HepG2 (cell line): ENCODE data around the gene NPHS1. TPM values are rescaled to one million over a fixed set of nuclear protein-coding genes. Genes with fewer than 3 reads are reported as not detected.

Source experiments
- ASH2L ChIP-seq: fragments of 300-600, 200-600 bp; sonication (generic); IDR thresholded peaks from 2 replicates; pipeline ENCODE4 v1.7.0; 2017; ENCODE audit warnings: low read depth, mild to moderate bottlenecking, moderate library complexity, mixed read lengths, low read length; ENCODE audit not compliant: insufficient read length
- FUBP1 ChIP-seq: sonication (generic); formaldehyde crosslinking; IDR thresholded peaks from 2 replicates; pipeline ENCODE4 v1.5.1; 2020; ENCODE audit warnings: missing genetic modification reagents, mild to moderate bottlenecking, borderline replicate concordance
- GATAD1 ChIP-seq: IDR thresholded peaks from 2 replicates; pipeline ENCODE4 v1.6.1; 2016; ENCODE audit warnings: missing genetic modification reagents, missing compliant biosample characterization
- HDAC1 ChIP-seq: sonication (generic); formaldehyde crosslinking; IDR thresholded peaks from 2 replicates; pipeline ENCODE4 v1.5.1; 2020; ENCODE audit warnings: mild to moderate bottlenecking, missing genetic modification reagents
- KDM5A ChIP-seq: fragments of 200-600 bp; sonication (generic); IDR thresholded peaks from 2 replicates; pipeline ENCODE4 v1.7.0; 2018; ENCODE audit warnings: antibody characterized with exemption, mild to moderate bottlenecking, low read length, borderline replicate concordance
- SCMH1 ChIP-seq: sonication (generic); formaldehyde crosslinking; IDR thresholded peaks from 2 replicates; pipeline ENCODE4 v1.9.0; 2021; ENCODE audit warnings: missing genetic modification reagents, mild to moderate bottlenecking, borderline replicate concordance
- SOX5 ChIP-seq: IDR thresholded peaks from 2 replicates; pipeline ENCODE4 v1.6.1; 2016; ENCODE audit warnings: borderline replicate concordance
- STAT6 ChIP-seq: sonication (generic); formaldehyde crosslinking; IDR thresholded peaks from 2 replicates; pipeline ENCODE4 v1.4.0; 2020; ENCODE audit warnings: missing genetic modification reagents, mild to moderate bottlenecking, borderline replicate concordance
- TAF15 ChIP-seq: fragments of 200-400 bp; formaldehyde crosslinking; IDR thresholded peaks from one replicate; pipeline ENCODE4 v1.6.1; 2018; ENCODE audit warnings: mild to moderate bottlenecking, low read depth, low read length; ENCODE audit not compliant: poor library complexity, severe bottlenecking
- ZBTB20 ChIP-seq: sonication (generic); formaldehyde crosslinking; IDR thresholded peaks from 2 replicates; pipeline ENCODE4 v1.8.1; 2023; ENCODE audit warnings: missing genetic modification reagents, low read depth, mild to moderate bottlenecking, borderline replicate concordance
- ZFP37 ChIP-seq: sonication (generic); formaldehyde crosslinking; IDR thresholded peaks from 2 replicates; pipeline ENCODE4 v1.4.0; 2020; ENCODE audit warnings: missing genetic modification reagents, borderline replicate concordance
- ZMYM4 ChIP-seq: sonication (generic); formaldehyde crosslinking; IDR thresholded peaks from 2 replicates; pipeline ENCODE4 v1.8.1; 2023; ENCODE audit warnings: mild to moderate bottlenecking, missing genetic modification reagents
- ZNF136 ChIP-seq: sonication (generic); formaldehyde crosslinking; IDR thresholded peaks from 2 replicates; pipeline ENCODE4 v1.8.1; 2022; ENCODE audit warnings: low read depth, mild to moderate bottlenecking, moderate library complexity, missing genetic modification reagents
- ZNF251 ChIP-seq: sonication (generic); formaldehyde crosslinking; IDR thresholded peaks from 2 replicates; pipeline ENCODE4 v1.9.0; 2021; ENCODE audit warnings: mild to moderate bottlenecking, missing genetic modification reagents
- ZNF275 ChIP-seq: sonication (generic); formaldehyde crosslinking; IDR thresholded peaks from 2 replicates; pipeline ENCODE4 v1.8.0; 2022; ENCODE audit warnings: missing genetic modification reagents, mild to moderate bottlenecking, inconsistent platforms, borderline replicate concordance
- ZNF775 ChIP-seq: sonication (generic); formaldehyde crosslinking; IDR thresholded peaks from 2 replicates; pipeline ENCODE4 v1.4.0; 2020; ENCODE audit warnings: missing genetic modification reagents, mild to moderate bottlenecking, moderate library complexity, borderline replicate concordance
- polyA plus RNA-seq, 8 experiments: library from polyadenylated mRNA; depleted of rRNA in 3 of 8; stranded (reverse) in 7 of 8; unstranded in 1 of 8; fragments of >200 nt; fragmentation: Illumina TruSeq in 4 of 8; extraction: Trizol in 4 of 8; gene quantifications; 2 replicates each; pipeline versions ENCODE4 v1.2.1 to v1.2.3, GENCODE V29; 2011 to 2016; ENCODE audit warnings: low read depth in 4 of 8, missing spikeins in 1 of 8, mixed read lengths in 1 of 8; ENCODE audit not compliant: insufficient read depth in 1 of 8
- total RNA-seq, 5 experiments: library from RNA; depleted of rRNA; stranded (reverse); fragments of >200 nt; fragmentation: Illumina TruSeq; extraction: Trizol; gene quantifications; 2 replicates each; pipeline ENCODE4 v1.2.3, GENCODE V29; 2016; ENCODE audit warnings: low read depth in 1 of 5
- TF ChIP-seq, protein P1 (sequence below): sonication (generic); formaldehyde crosslinking; IDR thresholded peaks from 2 replicates; pipeline ENCODE4 v1.4.0; 2020; ENCODE audit warnings: mild to moderate bottlenecking, missing genetic modification reagents, borderline replicate concordance

NPHS1 gene
- total and polyA plus RNA-seq, 2 of the 13 experiments (the other 11 are each of a cell fraction or from before 2014, with no cell fraction given), result not detected

DNA sequence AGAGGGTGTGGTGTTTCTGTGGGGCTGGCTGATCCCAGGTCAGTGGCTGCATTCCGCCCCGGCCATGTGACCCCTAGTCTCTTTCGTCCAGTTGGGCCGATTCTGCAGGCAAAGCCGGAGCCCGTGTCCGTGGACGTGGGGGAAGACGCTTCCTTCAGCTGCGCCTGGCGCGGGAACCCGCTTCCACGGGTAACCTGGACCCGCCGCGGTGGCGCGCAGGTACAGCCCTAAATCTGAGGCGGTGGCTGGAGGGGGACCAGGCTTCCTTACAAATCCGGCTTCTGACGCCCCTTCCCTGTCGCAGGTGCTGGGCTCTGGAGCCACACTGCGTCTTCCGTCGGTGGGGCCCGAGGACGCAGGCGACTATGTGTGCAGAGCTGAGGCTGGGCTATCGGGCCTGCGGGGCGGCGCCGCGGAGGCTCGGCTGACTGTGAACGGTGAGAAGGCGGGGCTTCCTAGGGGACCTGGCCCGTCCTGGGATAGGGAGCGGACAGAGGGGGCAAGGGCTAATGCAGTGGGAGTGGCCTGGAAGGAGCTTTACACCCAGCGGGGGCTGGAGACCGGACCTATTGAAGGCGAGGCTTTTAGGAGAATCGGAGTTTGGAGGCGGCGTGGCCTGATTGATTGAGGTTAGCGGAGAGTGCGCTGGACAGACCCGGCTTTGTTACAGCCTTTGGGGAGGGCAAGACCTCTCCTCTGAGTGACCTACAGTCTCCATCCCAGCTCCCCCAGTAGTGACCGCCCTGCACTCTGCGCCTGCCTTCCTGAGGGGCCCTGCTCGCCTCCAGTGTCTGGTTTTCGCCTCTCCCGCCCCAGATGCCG lies 8.7 kb upstream of the NPHS1 start (continued):
- TF ChIP-seq TAF15 (no peak), ZNF251 (CRISPR knock-in tag) (no peak), HDAC1 (CRISPR knock-in tag) (no peak), SCMH1 (CRISPR knock-in tag) (no peak), ASH2L (no peak), ZMYM4 (no peak; the same call in 1 of the 2 replicates), FUBP1 (CRISPR knock-in tag) (no peak), KDM5A (no peak), STAT6 (CRISPR knock-in tag) (no peak), ZBTB20 (0 out of 2 replicates have a peak, but pooled peaks have one; percentile 27), ZNF136 (CRISPR knock-in tag) (no peak), SOX5 (no peak), ZNF275 (no peak), GATAD1 (CRISPR knock-in tag) (no peak), ZFP37 (CRISPR knock-in tag) (no peak), ZNF775 (no peak)
- TF ChIP-seq, protein P1, sequence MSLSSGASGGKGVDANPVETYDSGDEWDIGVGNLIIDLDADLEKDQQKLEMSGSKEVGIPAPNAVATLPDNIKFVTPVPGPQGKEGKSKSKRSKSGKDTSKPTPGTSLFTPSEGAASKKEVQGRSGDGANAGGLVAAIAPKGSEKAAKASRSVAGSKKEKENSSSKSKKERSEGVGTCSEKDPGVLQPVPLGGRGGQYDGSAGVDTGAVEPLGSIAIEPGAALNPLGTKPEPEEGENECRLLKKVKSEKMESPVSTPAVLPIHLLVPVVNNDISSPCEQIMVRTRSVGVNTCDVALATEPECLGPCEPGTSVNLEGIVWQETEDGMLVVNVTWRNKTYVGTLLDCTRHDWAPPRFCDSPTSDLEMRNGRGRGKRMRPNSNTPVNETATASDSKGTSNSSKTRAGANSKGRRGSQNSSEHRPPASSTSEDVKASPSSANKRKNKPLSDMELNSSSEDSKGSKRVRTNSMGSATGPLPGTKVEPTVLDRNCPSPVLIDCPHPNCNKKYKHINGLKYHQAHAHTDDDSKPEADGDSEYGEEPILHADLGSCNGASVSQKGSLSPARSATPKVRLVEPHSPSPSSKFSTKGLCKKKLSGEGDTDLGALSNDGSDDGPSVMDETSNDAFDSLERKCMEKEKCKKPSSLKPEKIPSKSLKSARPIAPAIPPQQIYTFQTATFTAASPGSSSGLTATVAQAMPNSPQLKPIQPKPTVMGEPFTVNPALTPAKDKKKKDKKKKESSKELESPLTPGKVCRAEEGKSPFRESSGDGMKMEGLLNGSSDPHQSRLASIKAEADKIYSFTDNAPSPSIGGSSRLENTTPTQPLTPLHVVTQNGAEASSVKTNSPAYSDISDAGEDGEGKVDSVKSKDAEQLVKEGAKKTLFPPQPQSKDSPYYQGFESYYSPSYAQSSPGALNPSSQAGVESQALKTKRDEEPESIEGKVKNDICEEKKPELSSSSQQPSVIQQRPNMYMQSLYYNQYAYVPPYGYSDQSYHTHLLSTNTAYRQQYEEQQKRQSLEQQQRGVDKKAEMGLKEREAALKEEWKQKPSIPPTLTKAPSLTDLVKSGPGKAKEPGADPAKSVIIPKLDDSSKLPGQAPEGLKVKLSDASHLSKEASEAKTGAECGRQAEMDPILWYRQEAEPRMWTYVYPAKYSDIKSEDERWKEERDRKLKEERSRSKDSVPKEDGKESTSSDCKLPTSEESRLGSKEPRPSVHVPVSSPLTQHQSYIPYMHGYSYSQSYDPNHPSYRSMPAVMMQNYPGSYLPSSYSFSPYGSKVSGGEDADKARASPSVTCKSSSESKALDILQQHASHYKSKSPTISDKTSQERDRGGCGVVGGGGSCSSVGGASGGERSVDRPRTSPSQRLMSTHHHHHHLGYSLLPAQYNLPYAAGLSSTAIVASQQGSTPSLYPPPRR, result no peak
